Mucosa of rectum (tissue), 2 donors: Measurements from ENCODE around the gene RNF5.
"Not testable (repeated sequence)": the region's sequence is repeated elsewhere in the genome, so short reads cannot be mapped to it uniquely, and the experiment has no call there.

ENCODE experiments used
- H3K27ac ChIP-seq, 2 donors: one replicate each; pipeline ENCODE4 v1.7.0; 2013; ENCODE audit warnings: inconsistent platforms in 2 of 2, low read depth in 2 of 2, low read length in 2 of 2
- H3K27me3 ChIP-seq, 2 donors: one replicate each; pipeline ENCODE4 v1.7.0; 2013; ENCODE audit warnings: low read length in 2 of 2; ENCODE audit not compliant: control insufficient read depth in 2 of 2, insufficient read depth in 2 of 2
- H3K36me3 ChIP-seq, 2 donors: one replicate each; pipeline ENCODE4 v1.7.0; 2013; ENCODE audit warnings: low read length in 2 of 2; ENCODE audit not compliant: control insufficient read depth in 2 of 2, insufficient read depth in 2 of 2
- H3K4me1 ChIP-seq, 2 donors: one replicate each; pipeline ENCODE4 v1.7.0; 2013; ENCODE audit warnings: low read length in 2 of 2, mild to moderate bottlenecking in 1 of 2; ENCODE audit not compliant: control insufficient read depth in 2 of 2, insufficient read depth in 2 of 2
- H3K4me3 ChIP-seq, 2 donors: one replicate each; pipeline ENCODE4 v1.7.0; 2013; ENCODE audit warnings: low read length in 2 of 2
- H3K9ac ChIP-seq, 2 donors: one replicate each; pipeline ENCODE4 v1.7.0; 2013; ENCODE audit warnings: low read length in 2 of 2, low read depth in 1 of 2, mild to moderate bottlenecking in 1 of 2
- H3K9me3 ChIP-seq, 2 donors: one replicate each; pipeline ENCODE4 v1.7.0; 2013; ENCODE audit warnings: low read length in 2 of 2; ENCODE audit not compliant: control insufficient read depth in 2 of 2
- donor health status: healthy.
- donor health status: Normal muscosa, but diverticular disease.

Gene RNF5

DNA sequence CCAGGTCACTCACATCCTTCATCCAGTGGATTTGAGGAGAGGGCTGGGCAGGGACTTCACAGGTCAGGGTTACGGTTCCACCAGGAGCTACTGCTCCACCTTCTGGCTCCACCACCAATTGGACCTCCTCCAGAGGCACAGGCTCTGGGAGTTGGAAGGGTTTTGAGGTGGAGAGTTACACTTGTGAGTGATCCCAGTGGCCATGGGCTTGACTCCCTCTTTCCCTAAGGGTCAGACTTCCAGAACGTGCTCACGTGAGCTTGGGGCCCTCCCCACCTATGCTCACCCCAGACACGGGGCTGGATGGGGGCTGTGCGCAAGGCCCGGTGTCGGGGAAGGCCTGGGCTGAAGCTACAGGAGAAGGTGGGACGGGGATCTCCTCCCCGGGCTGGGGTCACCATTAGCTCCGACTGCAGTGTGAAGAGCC is 4.4 kb downstream of the RNF5 start:
- H3K27ac ChIP-seq = no peak overlapping the region
- H3K4me3 ChIP-seq = no peak overlapping the region
- no peaks in the 10 kb centered on the region for H3K9me3 ChIP-seq
- peaks cover 14 to 22% of the 10 kb centered on the region in 2 donors for H3K4me1 ChIP-seq
- H3K9ac ChIP-seq = no peak overlapping the region
- peaks cover 19 to 43% of the 10 kb centered on the region in 2 donors for H3K36me3 ChIP-seq
- no peaks in the 10 kb centered on the region for H3K27me3 ChIP-seq

- Histone ChIP-seq H3K27ac (no peak overlapping the region), H3K36me3 (peaks cover 19 to 46% of the 10 kb centered on the region in 2 donors), H3K9me3 (no peaks in the 10 kb centered on the region), H3K4me1 (peaks cover 15 to 22% of the 10 kb centered on the region in 2 donors), H3K9ac (no peak overlapping the region), H3K4me3 (no peak overlapping the region), H3K27me3 (no peaks in the 10 kb centered on the region)
These were observed 4.8 kb downstream of the RNF5 start for GRCh38 chr6:32183030-32183429.

DNA sequence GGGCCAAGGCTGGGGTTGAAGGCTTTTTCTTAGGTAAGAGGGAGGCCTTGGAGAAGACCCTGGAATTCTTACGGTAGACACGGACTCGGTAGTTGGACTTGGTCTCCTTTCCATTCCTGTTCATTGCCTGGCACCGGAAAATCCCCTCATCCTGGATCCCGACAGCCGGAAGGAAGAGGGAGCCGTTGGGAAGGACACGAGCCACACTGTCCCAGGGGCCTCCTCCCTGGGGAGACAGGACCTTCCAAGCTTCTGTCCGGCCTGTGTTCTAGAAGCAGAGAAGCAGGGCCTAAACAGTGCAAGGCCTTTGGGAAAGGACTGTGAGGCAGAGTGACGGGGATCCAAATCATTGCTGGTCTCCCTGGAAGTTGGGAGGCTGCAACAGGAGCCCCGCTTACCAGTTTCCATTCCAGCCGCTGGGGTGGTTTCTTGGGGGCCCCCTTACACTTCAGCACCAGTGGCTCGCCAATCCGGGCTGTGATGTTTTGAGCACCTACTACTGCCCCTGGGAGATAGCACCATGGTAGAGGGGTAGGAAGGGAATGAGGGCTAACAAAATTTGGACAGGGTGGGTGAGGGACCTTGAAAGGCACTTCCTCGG is 5.4 kb downstream of the RNF5 start:
- H3K27ac ChIP-seq = no peak overlapping the region

DNA sequence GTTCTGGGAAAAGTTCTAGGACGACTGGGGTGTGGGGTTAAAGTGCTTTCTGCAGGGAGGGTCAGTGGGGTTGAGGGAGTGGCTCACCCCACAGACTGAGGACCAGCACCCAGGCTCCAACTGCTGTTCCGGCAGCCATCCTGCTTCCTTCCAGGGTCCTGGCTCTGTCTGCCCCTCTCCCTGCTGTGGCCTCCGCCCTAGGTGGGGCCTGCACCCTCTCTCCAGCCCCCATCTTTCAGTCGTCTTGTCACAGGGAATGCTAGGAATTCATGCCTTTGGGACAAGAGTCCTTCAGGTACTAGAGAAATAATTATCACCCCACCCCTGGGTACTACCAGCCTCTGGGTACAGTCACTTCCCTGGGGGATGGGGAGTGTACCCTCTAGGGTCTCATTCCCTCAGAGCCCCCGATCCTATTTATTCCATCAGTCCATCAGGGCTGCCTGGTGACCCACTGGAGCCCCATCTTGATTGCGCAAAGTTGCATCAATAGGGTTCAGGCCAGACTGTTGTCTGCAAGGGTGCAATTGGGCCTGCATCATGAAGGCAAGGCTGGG is 6.0 kb downstream of the RNF5 start, which contains the start of gene AGER:
Gene AGER, minus strand, starts transcription at position 170 of the 557 bp plus-strand sequence. Its CDS starts 31 bp downstream, at position 139.
- no peaks in the 10 kb centered on the region for H3K9me3 ChIP-seq
- no peak within 1 kb of the TSS for H3K4me3 ChIP-seq
- peaks cover 19 to 46% of the 10 kb centered on the region in 2 donors for H3K36me3 ChIP-seq
- H3K4me1 ChIP-seq = peaks cover 16 to 25% of the 10 kb centered on the region in 2 donors
- no peaks in the 10 kb centered on the region for H3K27me3 ChIP-seq
- H3K9ac ChIP-seq = no peak within 1 kb of the TSS
- H3K27ac ChIP-seq = peak within 1 kb of the TSS in 1 of 2 donors; percentile 12

More for the DNA sequence above, 5.4 kb downstream of the RNF5 start:
- H3K9me3 ChIP-seq = no peaks in the 10 kb centered on the region
- no peak overlapping the region for H3K4me3 ChIP-seq
- no peak overlapping the region for H3K9ac ChIP-seq
- H3K27me3 ChIP-seq = no peaks in the 10 kb centered on the region
- peaks cover 16 to 24% of the 10 kb centered on the region in 2 donors for H3K4me1 ChIP-seq
- peaks cover 19 to 46% of the 10 kb centered on the region in 2 donors for H3K36me3 ChIP-seq

DNA sequence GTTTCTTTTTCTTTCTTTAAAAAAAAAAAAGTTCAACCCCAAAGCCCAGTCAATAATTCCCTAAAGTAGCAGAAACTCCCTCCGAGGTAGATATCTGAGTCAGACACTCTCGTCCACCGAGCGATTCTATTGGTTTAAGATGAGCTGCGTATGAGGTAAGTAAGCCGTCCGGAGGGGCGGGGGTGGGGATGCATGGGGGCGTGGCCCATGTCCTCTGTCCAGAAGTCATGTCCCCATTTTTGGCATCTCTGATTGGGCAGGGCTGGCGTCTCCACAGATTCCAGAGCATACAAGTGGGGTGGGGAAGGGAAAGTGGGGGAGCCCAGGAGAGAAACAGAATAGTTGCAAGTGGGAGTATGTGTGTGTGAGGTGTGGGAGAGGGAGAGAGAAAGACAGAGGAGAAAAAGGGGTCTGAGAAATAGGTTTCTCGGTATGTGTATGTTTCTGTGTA is 7.5 kb downstream of the RNF5 start:
- not testable (repeated sequence) for H3K27me3 ChIP-seq, H3K9me3 ChIP-seq, H3K4me3 ChIP-seq, H3K9ac ChIP-seq
- H3K4me1 ChIP-seq = peaks cover 17 to 23% of the 10 kb centered on the region in 2 donors
- peaks cover 19 to 42% of the 10 kb centered on the region in 2 donors for H3K36me3 ChIP-seq
- peak overlapping the region; percentile 36 to 43 for H3K27ac ChIP-seq

DNA sequence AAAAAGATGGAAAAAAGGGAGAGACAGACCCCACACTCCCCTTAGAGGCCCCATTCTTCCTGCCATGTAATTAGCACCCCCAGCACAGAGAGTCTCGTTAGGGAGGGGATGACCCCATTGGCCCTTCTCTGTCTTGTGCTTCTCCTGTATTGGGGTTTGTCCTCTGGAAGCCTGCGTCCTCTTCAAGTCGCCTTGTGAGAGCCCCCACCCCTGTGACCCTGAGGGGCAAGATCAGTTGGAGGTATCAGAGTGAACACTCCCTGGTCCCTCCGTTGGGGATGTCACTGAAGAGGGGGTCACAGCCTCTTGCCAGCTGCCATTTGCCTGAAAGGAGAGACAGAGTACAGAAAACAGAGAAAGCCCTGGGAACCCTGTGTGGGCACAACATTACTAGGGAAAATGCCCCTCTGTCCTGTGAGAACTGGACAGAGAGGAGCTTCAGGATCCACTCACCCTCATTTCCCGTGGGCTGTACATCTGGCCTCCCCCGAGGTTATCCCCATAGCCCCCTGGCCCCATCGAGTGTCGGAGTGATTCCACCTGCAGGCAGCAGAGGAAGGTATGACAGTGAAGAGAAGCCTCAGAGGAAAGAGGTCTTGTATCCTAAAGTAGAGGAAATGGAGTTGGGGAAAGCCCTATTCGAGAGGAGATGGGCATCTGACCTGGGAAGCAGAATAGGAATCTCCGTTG is 8.1 kb downstream of the RNF5 start:
- not testable (repeated sequence) for H3K27me3 ChIP-seq, H3K9me3 ChIP-seq, H3K9ac ChIP-seq, H3K4me3 ChIP-seq
- Histone ChIP-seq H3K36me3 (peaks cover 15 to 36% of the 10 kb centered on the region in 2 donors), H3K4me1 (peaks cover 23 to 25% of the 10 kb centered on the region in 2 donors), H3K27ac (peak overlapping the region; percentile 36 to 43)

- H3K27me3 ChIP-seq = no peaks in the 10 kb centered on the region
- H3K4me3 ChIP-seq = no peak overlapping the region
- peaks cover 12 to 34% of the 10 kb centered on the region in 2 donors for H3K36me3 ChIP-seq
- H3K27ac ChIP-seq = peak overlapping the region in 1 of 2 donors; percentile 43
- peaks cover 27 to 28% of the 10 kb centered on the region in 2 donors for H3K4me1 ChIP-seq
- no peaks in the 10 kb centered on the region for H3K9me3 ChIP-seq
- H3K9ac ChIP-seq = no peak overlapping the region
These were observed 9.0 kb downstream of the RNF5 start for GRCh38 chr6:32187009-32187709.

GRCh38 chr6:32187725-32188380 is 9.6 kb downstream of the RNF5 start:
- H3K9ac ChIP-seq = not testable (repeated sequence)
- H3K4me1 ChIP-seq = peaks cover 33% of the 10 kb centered on the region in 2 donors

GRCh38 chr6:32188381-32189068 is 10.3 kb downstream of the RNF5 start:
- peak overlapping the region; percentile 91 to 95 for H3K27ac ChIP-seq
- no peaks in the 10 kb centered on the region for H3K27me3 ChIP-seq
- H3K9me3 ChIP-seq = no peaks in the 10 kb centered on the region
- peak overlapping the region; percentile 76 to 81 for H3K9ac ChIP-seq
- H3K4me1 ChIP-seq = peaks cover 35 to 36% of the 10 kb centered on the region in 2 donors
- H3K36me3 ChIP-seq = peaks cover 5 to 24% of the 10 kb centered on the region in 2 donors
- H3K4me3 ChIP-seq = peak overlapping the region; percentile 76 to 87

More at GRCh38 chr6:32187725-32188380, 9.6 kb downstream of the RNF5 start:
- H3K27me3 ChIP-seq, H3K4me3 ChIP-seq, H3K9me3 ChIP-seq: not testable (repeated sequence)
- H3K27ac ChIP-seq = peak overlapping the region in 1 of 2 donors; percentile 95
- H3K36me3 ChIP-seq = peaks cover 12 to 27% of the 10 kb centered on the region in 2 donors
